HG03575 (cell line): ENCODE results near the gene CACNG4.

Source experiments
- ATAC-seq: cut with Tn5 transposase; IDR thresholded peaks from one replicate; pipeline ENCODE4 v1.9.1; 2021; ENCODE audit not compliant: unreplicated experiment, insufficient number of reproducible peaks, low FRiP score; ENCODE audit errors: extremely low read depth

The CACNG4 gene

GRCh38 chr17:66942451-66943264 is 21.8 kb upstream of the CACNG4 start:
- ATAC-seq = no peak

- ATAC-seq = no peak
Observed at GRCh38 chr17:66943484-66943883, 21.0 kb upstream of the CACNG4 start.

GRCh38 chr17:66944351-66945146 is 20.0 kb upstream of the CACNG4 start:
- ATAC-seq = no peak

- no peak for ATAC-seq
Observed at GRCh38 chr17:66945147-66945835, 19.2 kb upstream of the CACNG4 start.

GRCh38 chr17:66946251-66946650 is 18.3 kb upstream of the CACNG4 start:
- no peak for ATAC-seq

- no peak for ATAC-seq
Observed at GRCh38 chr17:66947311-66947710, 17.2 kb upstream of the CACNG4 start.

- no peak for ATAC-seq
Observed at GRCh38 chr17:66948061-66948750, 16.3 kb upstream of the CACNG4 start.

- no peak for ATAC-seq
Observed at GRCh38 chr17:66949501-66949900, 15.0 kb upstream of the CACNG4 start.

- no peak for ATAC-seq
Observed at GRCh38 chr17:66950325-66950724, 14.2 kb upstream of the CACNG4 start.

GRCh38 chr17:66950886-66951604 is 13.5 kb upstream of the CACNG4 start:
- ATAC-seq = no peak

- no peak for ATAC-seq
Observed at GRCh38 chr17:66951605-66951953, 12.9 kb upstream of the CACNG4 start.

- no peak for ATAC-seq
Observed at GRCh38 chr17:66952031-66952524, 12.4 kb upstream of the CACNG4 start.

- ATAC-seq = no peak
Observed at GRCh38 chr17:66952681-66953629, 11.6 kb upstream of the CACNG4 start.

- ATAC-seq = no peak
Observed at GRCh38 chr17:66953630-66954020, 10.9 kb upstream of the CACNG4 start.

GRCh38 chr17:66954632-66955031 is 9.9 kb upstream of the CACNG4 start:
- no peak for ATAC-seq

- ATAC-seq = no peak
Observed at GRCh38 chr17:66955821-66956220, 8.7 kb upstream of the CACNG4 start.

- ATAC-seq = no peak
Observed at GRCh38 chr17:66956941-66957340, 7.6 kb upstream of the CACNG4 start.
